Kidney epithelial cell (primary cell): ENCODE data around the gene ZNF423. TPM values are rescaled to one million over a fixed set of nuclear protein-coding genes. Genes with fewer than 3 reads are reported as not detected.
"Not testable (repeated sequence)": the region's sequence is repeated elsewhere in the genome, so short reads cannot be mapped to it uniquely, and the experiment has no call there.

Experiments
- DNase-seq: peaks from one replicate; pipeline ENCODE4 v3.0.0-alpha.2; 2010; ENCODE audit warnings: low read depth
- H3K27me3 ChIP-seq: 2 replicates; pipeline ENCODE4 v1.6.0; 2011; ENCODE audit warnings: low read length; ENCODE audit not compliant: control insufficient read depth, insufficient read depth
- H3K36me3 ChIP-seq: 2 replicates; pipeline ENCODE4 v1.5.1; 2011; ENCODE audit warnings: low read length; ENCODE audit not compliant: control insufficient read depth, insufficient read depth
- H3K4me3 ChIP-seq: 2 replicates; pipeline ENCODE4 v1.5.1; 2011; ENCODE audit warnings: low read depth, mild to moderate bottlenecking, control low read depth, low read length
- CTCF ChIP-seq: IDR thresholded peaks from 2 replicates; pipeline ENCODE4 v1.5.1; 2011; ENCODE audit warnings: mild to moderate bottlenecking, moderate library complexity, low read length, control low read depth, inconsistent platforms; ENCODE audit not compliant: insufficient read depth, poor library complexity, severe bottlenecking
- total RNA-seq: library from RNA; depleted of rRNA; stranded (reverse); fragments of >200 nt; gene quantifications from 2 replicates; pipeline ENCODE4 v1.2.3, GENCODE V29; 2015

The ZNF423 gene
- total RNA-seq, 1 donor from 2014 or later = 3.6 TPM

- no peak for TF ChIP-seq CTCF
- H3K4me3 ChIP-seq = no peak overlapping the region
- H3K27me3 ChIP-seq = no peaks in the 10 kb centered on the region
- H3K36me3 ChIP-seq = no peaks in the 10 kb centered on the region
- no peak for DNase-seq
These were observed 28.4 kb upstream of the ZNF423 start for GRCh38 chr16:49884033-49885015.

- no peak for TF ChIP-seq CTCF
These were observed 27.4 kb upstream of the ZNF423 start for GRCh38 chr16:49883076-49884014.

GRCh38 chr16:49881890-49882289 lies 26.0 kb upstream of the ZNF423 start:
- no peak for TF ChIP-seq CTCF
- H3K4me3 ChIP-seq = no peak overlapping the region
- no peaks in the 10 kb centered on the region for H3K36me3 ChIP-seq
- DNase-seq = no peak
- peaks cover 4% of the 10 kb centered on the region for H3K27me3 ChIP-seq

More at GRCh38 chr16:49883076-49884014, 27.4 kb upstream of the ZNF423 start:
- no peaks in the 10 kb centered on the region for H3K27me3 ChIP-seq
- no peak overlapping the region for H3K4me3 ChIP-seq
- H3K36me3 ChIP-seq = no peaks in the 10 kb centered on the region
- no peak for DNase-seq

GRCh38 chr16:49878540-49878939 lies 22.6 kb upstream of the ZNF423 start:
- H3K4me3 ChIP-seq, H3K36me3 ChIP-seq, DNase-seq: not testable (repeated sequence)
- peaks cover 19% of the 10 kb centered on the region for H3K27me3 ChIP-seq

GRCh38 chr16:49876716-49877129 lies 20.8 kb upstream of the ZNF423 start:
- no peak for DNase-seq
- H3K27me3 ChIP-seq = peaks cover 23% of the 10 kb centered on the region
- no peaks in the 10 kb centered on the region for H3K36me3 ChIP-seq
- TF ChIP-seq CTCF = peak; percentile 89
- H3K4me3 ChIP-seq = peak overlapping the region; percentile 8
